Middle frontal gyrus (tissue), 1 donor: ENCODE measurements around the gene ADAM15.

Experiments
- DNase-seq: peaks from one replicate; pipeline ENCODE4 v3.0.0-alpha.2; 2015; ENCODE audit warnings: low spot score; ENCODE audit errors: extremely low spot score

Gene ADAM15

DNA sequence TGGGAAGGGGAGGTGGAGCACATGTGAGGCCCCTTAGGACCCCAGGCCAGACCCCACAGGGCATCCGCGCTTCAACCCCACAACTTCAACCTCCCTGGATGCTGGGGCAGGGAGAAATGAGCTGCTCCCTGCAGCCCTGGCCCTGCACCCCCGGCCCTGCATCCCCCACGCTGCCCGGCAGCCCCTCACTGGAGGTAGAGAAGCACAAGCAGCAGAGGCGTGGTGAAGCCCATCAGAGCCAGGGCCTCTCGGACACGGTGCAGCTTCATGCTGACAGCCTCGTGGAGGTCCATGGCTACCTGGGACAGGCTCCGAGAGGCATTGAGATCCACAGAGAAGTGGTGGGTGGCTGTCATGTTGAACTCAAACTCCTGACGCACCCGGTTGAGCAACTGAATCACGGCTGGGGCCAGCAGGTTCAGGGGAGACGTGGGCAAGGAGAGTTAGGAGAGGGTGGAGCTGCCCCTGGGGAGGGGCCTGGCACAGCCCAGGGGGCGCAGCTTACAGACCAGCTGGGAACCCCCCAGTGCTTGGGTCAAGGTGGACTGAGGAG lies 20.8 kb upstream of the ADAM15 start:
- no peak for DNase-seq

DNA sequence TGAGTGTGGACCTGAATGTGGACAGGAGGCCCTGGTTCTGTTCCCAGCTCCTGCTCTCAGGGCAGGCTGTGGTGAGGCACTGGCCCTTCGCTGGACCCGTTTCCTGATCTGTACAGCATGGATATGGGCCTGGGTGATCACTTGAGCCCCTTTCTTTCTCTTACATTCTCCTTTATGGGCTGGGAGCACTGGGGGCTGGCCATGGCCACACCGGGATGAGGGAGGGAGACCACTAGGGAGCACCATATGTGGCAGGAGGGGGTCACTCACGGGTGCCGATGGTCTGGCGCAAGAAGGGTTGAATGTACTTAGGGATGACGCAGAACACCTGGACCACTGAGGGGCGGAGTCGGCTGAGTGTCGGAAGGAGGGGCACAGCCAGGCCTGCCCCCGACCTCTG lies 20.2 kb upstream of the ADAM15 start:
- no peak for DNase-seq

- no peak for DNase-seq
These were observed 18.2 kb upstream of the ADAM15 start for GRCh38 chr1:155032886-155033285.

GRCh38 chr1:155033524-155033923 lies 17.6 kb upstream of the ADAM15 start, which contains the start of the genes DCST1 and DCST2:
Gene DCST1 (plus strand): TSS chr1:155033824. CDS start chr1:155034037, 213 bp downstream.
Gene DCST2 (minus strand): TSS chr1:155033781. CDS start chr1:155033701, 80 bp downstream.
- no peak for DNase-seq

DNA sequence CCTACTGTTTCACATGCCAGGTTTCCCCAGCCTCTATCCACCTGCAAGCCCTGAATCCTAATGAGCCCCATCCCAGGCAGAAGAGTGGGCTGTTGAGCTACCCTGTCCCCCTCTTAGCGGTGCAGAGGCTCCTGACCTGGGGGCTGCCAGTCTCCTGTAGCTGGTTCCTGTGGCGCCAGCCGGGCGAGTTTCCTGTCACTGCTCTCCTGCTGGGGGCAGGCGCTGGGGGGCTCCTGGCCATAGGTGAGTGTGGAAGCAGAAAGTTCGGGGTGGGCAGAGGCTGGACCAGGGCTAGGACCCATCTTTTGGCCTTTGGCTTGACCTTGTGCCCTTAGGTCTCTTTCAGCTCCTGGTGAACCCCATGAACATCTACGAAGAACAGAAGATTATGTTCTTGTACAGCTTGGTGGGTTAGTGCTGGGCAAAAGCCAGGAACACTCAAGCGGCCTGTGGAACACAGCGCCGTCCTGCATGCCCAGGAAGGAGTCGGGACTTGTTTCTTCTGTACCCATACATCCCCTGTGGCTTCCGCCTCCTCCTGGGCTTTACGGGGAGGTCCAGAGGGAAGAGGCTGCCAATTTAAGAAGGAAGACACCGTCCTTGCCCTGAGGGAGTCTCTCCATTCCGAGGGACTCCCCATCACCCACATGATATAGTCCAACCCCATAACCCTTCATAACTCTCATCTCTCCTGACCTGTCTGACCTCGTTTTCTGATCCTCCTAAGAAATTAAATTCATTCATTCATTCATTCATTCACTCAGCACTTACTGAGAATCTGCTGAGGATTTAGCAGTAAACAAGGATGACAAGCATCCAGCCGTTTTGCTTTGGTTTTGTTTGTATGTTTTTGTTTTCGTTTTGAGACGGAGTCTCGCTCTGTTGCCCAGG lies 16.6 kb upstream of the ADAM15 start:
- DNase-seq, result no peak

- no peak for DNase-seq
These were observed 15.2 kb upstream of the ADAM15 start for GRCh38 chr1:155035936-155036335.

DNA sequence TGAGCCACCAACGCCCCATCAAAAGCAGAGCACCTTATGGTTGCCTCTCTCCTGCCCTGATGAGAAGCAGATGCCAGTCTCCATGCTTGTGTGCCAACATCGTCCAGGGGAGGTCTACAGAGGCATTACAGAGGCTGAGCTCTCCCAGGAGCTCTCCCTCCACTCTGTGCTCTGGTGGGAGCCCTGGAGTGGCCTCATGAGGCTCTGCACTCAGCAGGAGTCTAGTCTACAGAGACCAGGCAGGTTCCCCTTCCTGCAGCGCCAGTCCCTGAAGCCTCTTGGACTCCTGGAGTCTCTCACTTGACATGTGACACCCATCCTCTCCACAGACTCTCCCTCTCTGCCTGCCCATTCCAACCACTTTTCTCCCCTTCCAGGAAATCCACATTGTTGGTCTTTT lies 14.1 kb upstream of the ADAM15 start:
- DNase-seq, result no peak

GRCh38 chr1:155037851-155038441 lies 13.2 kb upstream of the ADAM15 start:
- DNase-seq, result no peak

DNA sequence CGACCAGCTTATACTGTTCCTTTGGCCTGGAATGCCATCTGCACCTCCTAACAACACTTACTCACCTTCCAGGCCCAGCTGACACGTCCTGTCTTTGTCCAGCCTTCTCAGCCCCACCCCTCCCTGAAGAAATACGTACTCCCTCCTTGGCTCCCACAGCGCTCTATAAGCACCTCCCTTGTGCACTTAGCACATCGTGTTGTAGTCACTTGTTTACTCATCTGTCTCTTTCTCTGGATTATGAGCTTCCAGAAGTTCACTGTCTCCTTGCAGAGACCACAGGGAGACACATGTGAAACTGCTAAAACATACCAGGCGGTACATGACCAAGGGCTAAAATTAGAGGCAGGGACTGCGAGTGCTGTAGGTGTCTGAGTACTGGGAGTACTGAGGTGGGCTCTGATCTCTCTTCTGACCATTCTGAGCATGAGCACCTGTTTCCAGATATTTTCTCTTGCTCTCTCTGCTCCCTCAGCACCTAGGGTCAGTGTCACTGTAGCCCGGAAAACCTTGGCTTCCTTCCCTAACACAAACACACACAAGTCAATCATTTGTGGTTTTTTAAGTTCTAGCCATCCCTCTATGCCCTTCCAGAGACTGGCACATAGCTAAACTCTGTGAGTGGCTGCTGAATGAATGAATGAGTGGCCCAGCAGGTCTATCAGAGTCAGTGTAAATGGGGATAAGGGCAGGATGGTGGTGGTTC lies 12.4 kb upstream of the ADAM15 start:
- DNase-seq, result no peak

DNA sequence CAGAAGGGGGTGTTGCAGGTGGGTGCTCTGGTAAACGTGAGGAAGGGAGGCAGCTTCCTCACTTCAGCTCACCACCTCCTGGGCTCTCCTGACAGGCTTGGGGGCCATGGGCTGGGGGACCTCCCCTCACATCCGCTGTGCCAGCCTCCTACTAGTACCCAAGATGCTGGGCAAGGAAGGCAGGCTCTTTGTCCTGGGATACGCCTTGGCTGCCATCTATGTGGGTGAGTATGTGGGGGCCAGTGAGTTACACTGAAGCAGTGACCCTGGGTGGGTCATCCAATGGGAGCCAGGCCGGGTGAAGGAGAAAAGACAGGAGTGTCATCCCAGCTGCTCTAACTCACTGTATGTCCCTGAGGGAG lies 11.8 kb upstream of the ADAM15 start:
- DNase-seq, result no peak

GRCh38 chr1:155040358-155041093 lies 10.6 kb upstream of the ADAM15 start:
- no peak for DNase-seq

- no peak for DNase-seq
These were observed 8.3 kb upstream of the ADAM15 start for GRCh38 chr1:155042789-155043188.

GRCh38 chr1:155043301-155043702 lies 7.8 kb upstream of the ADAM15 start:
- no peak for DNase-seq

DNA sequence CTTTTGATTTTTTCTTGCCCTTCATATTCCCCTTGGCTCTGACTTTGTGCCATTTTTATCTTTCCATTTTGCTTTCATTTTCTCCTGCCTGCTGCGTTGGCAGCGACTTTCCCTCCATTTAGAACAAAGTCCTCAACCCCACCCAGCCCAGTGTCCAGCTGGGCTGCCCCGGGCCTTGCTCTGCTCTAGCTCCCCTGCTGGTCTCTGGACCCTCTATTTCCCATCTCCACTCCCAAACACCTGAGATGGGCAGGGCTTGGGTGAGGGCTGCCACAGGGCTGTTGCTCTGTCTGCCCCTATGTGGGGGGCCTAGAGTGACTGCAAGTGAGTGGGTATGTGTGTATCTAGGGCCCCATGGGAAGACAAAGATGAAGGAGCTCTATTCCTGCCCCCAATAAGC lies 7.3 kb upstream of the ADAM15 start:
- no peak for DNase-seq

GRCh38 chr1:155044365-155044764 lies 6.8 kb upstream of the ADAM15 start:
- DNase-seq, result no peak

DNA sequence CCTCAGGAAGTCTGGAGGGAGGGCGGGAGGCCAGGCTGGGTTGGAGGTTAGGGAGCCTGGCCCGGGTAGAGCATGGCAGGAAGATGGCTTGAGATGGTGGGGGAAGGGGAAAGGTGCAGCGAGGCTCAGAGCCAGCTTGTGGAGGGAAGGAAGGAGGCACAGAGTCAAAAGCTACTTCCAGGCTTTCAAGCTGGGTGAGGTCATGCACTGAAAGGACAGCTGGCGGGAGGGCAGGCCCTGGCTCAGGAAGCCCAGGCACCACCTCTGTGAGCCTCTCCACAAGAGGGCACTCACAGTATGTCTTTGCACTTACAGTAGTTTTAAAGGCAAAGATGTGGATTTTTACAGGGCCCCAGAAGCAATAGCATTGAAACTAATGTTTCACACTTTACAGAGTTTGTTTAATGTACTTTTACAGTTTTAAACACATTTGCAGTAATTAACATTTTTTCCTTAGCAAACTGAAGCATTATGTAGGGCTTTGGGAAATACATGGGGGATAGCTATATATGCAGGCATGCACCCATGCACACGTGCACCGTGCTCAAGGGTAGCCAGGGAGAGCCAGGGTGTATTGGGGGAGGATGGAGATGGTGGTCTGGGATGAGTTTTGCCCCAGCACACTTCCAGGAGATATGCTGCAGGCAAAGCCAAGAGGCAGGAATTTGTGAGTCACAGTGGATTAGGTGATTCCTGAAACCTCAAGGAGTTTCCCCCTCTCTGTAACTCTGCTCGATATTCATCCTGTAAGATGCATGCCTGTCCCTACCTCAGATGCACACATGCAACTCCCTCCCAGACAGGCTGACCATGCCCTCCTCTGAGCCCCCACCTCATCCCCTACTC lies 6.1 kb upstream of the ADAM15 start:
- peak; percentile 64 for DNase-seq

GRCh38 chr1:155048449-155049334 lies 2.4 kb upstream of the ADAM15 start:
- no peak for DNase-seq

DNA sequence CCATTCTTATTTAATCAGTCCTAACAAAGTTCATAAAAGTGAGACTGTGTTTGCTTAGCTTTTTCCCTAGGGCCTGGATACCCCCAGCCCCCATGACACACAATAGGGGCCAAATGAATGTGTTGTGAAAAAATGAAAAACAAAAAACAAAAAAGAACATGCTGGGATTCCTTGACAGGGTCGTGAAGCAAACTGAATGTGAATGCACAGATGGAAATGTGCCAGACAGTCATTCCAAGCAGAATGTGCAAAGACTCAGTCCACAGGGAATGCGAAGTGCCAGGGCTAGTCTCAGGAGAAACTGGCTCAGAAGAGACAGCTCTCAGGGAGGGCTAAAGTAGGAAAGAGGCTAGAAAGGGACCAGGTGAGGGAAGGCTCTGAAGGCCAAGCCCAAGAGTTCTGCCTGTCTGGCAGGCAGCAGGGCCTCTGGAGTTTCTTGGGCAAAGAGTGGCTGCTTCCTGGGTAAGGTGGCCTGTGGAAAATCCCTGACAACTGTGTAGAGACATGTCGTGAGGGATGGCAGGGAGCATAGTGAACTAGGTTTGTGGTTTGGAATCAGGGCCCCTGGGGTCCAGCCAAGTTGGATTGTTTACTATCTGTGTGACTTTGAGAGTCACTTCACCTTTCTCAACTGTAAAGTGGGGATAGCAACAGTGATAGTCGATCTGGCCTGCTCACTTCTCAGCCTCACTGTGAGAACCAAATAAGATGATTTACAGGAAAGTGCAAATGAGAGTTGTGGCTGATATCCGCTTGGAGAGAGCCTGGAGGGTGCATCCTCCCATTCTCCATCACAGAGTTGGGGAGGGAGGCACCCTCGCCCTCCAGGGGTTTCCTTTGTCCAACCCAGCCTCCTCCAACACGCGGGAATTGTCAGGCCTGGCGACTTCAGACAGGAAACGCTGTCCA lies 1.2 kb upstream of the ADAM15 start:
- DNase-seq, result no peak
